ENCODE results near the gene DDX46.
"Not testable (repeated sequence)": the region's sequence is repeated elsewhere in the genome, so short reads cannot be mapped to it uniquely, and the experiment has no call there.

DNA sequence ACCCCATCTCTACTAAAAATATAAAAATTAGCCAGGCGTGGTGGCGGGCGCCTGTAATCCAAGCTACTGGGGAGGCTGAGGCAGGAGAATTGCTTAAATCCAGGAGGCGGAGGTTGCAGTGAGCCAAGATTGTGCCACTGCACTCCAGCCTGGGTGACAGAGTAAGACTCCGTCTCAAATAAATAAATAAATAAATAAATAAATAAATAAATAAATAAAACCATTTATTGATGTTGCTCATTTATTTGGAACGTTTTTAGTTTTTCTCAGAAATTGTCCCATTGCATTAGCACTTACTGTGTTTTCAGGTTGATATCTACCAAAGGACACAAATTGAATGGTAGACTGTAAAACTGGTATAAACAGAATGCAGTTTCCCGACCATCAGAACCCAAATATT, 97.9 kb downstream of the DDX46 start:
- not testable (repeated sequence) for TF ChIP-seq EZH2, CTCF, EZH2phosphoT487 (IDR thresholded peaks at IDR 0.05)
